ENCODE results near the gene UNC5C. TPM values are rescaled to one million over a fixed set of nuclear protein-coding genes. Genes with fewer than 3 reads are reported as not detected.
A peak's percentile ranks its signal among the peaks of the same experiment; 100 is the strongest.
"Not testable (repeated sequence)": the region's sequence is repeated elsewhere in the genome, so short reads cannot be mapped to it uniquely, and the experiment has no call there.

UNC5C gene
- total RNA-seq, 1 experiment from 2014 or later, result 0.50 TPM

- no peak for DNase-seq (ENCODE audit: low read depth, low spot score)
- in situ Hi-C loops (cut with HindIII; ENCODE audit: low pct_unique_long_range_greater_than_20kb, low sequenced_read_pairs), result no loop called here
Observed at GRCh38 chr4:95204267-95204844, 344.4 kb downstream of the UNC5C start.

GRCh38 chr4:95198961-95199360 lies 349.8 kb downstream of the UNC5C start:
- in situ Hi-C loops (cut with HindIII; ENCODE audit: low pct_unique_long_range_greater_than_20kb, low sequenced_read_pairs), result no loop called here
- no peak for DNase-seq (ENCODE audit: low read depth, low spot score)

DNA sequence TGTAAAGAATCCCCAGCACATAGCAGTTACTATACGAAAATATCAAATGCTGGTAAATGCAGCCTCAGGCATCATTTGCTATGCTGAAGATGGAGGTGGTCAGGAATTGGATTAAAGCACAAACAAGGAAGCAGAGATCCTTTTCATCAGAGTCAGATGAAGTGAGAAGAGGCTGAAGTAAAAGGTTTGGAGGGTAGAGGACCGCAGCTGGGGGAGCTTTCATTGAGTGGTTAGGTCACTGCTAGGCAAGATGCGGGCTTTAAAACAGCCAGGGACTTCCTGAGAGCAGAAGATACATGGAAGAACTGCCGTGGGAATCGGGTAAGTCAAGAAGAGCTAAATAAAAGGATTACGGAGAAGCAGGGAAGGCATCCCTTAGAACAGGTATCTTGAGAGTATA lies 351.4 kb downstream of the UNC5C start:
- in situ Hi-C loops (cut with HindIII; ENCODE audit: low pct_unique_long_range_greater_than_20kb, low sequenced_read_pairs), result no loop called here
- DNase-seq (ENCODE audit: low read depth, low spot score), result no peak

- in situ Hi-C loops (cut with HindIII; ENCODE audit: low pct_unique_long_range_greater_than_20kb, low sequenced_read_pairs), result no loop called here
- DNase-seq (ENCODE audit: low read depth, low spot score), result no peak
Observed at GRCh38 chr4:95193391-95194224, 355.2 kb downstream of the UNC5C start.

DNA sequence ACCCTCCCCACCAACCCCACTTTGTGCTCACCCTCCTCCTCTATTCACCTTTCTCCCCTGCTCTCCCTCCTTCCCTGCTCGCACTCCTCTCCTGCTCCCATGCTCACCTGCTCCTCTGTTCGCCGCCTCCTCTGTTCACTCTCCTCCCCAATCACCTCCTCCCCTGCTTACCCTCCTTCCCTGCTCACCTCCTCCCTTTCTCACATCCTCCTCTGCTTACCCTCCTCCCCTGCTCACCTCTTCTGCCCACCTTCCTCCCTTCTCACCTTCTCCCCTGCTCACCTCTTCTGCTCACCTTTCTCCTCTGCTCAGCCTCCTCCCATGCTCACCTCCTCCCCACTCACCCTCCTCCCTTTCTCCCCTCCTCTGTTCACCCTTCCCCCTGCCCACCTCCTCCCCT lies 357.2 kb downstream of the UNC5C start:
- DNase-seq (ENCODE audit: low read depth, low spot score), result no peak
- in situ Hi-C loops (cut with HindIII; ENCODE audit: low pct_unique_long_range_greater_than_20kb, low sequenced_read_pairs), result no loop called here

- in situ Hi-C loops (cut with HindIII; ENCODE audit: low pct_unique_long_range_greater_than_20kb, low sequenced_read_pairs), result no loop called here
Observed at GRCh38 chr4:95190751-95191436, 357.9 kb downstream of the UNC5C start.

DNA sequence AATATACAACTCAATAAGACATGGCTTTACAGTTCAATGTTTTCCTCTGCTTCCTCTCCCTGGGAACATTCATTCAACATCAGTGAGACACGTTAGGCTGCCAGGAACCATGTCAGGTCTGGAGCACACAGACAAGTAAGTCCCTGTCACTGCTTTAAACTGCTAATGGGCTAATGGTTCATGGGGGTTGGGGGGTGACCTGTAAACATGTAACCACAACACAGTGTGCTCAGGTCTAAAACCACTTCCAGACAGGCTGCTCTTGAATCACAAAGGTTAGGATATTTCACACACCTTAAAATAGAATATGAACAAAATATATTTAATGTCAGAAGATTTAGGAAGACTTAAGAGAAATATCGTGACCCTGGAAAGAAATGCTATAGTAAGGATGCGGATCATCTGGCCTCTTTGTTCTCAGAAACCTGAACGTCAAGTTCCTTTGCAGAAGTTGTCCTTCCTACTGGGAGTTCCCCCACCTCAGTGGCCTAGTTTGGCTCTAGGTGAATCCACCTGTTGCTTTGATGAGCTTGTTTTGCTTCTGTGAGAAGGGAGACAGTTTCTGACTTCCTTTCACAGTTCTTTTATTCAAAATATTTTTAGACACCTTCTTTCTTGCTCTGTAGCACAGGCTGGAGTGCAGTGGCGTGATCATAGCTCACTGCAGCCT lies 359.9 kb downstream of the UNC5C start:
- in situ Hi-C loops (cut with HindIII; ENCODE audit: low pct_unique_long_range_greater_than_20kb, low sequenced_read_pairs), result no loop called here

More at GRCh38 chr4:95190751-95191436, 357.9 kb downstream of the UNC5C start:
- DNase-seq (ENCODE audit: low read depth, low spot score), result peak; percentile 5

GRCh38 chr4:95186666-95187065 lies 362.1 kb downstream of the UNC5C start:
- in situ Hi-C loops (cut with HindIII; ENCODE audit: low pct_unique_long_range_greater_than_20kb, low sequenced_read_pairs), result no loop called here
- no peak for DNase-seq (ENCODE audit: low read depth, low spot score)

More for the DNA sequence above, 359.9 kb downstream of the UNC5C start:
- no peak for DNase-seq (ENCODE audit: low read depth, low spot score)

- peak; percentile 61 for DNase-seq (ENCODE audit: low read depth, low spot score)
- in situ Hi-C loops (cut with HindIII; ENCODE audit: low pct_unique_long_range_greater_than_20kb, low sequenced_read_pairs), result no loop called here
Observed at GRCh38 chr4:95183656-95184408, 364.9 kb downstream of the UNC5C start.

DNA sequence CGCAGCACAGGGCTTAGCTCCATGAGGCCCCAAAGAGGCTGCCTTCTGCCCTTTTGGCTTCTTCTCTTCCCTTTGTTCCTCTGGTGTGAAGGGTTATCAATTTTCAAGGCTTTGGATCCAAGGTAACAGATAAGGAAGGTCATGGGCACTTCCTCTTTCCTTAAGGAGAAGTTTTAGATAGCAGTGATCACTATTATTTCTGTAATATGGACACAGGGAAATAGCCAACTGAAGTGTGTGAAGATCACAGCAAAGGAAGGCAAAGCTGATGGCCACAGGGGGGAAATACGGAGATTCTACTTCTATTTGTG lies 366.8 kb downstream of the UNC5C start:
- DNase-seq (ENCODE audit: low read depth, low spot score), result no peak
- in situ Hi-C loops (cut with HindIII; ENCODE audit: low pct_unique_long_range_greater_than_20kb, low sequenced_read_pairs), result no loop called here

GRCh38 chr4:95181243-95181995 lies 367.4 kb downstream of the UNC5C start:
- DNase-seq (ENCODE audit: low read depth, low spot score), result no peak
- in situ Hi-C loops (cut with HindIII; ENCODE audit: low pct_unique_long_range_greater_than_20kb, low sequenced_read_pairs), result no loop called here

DNA sequence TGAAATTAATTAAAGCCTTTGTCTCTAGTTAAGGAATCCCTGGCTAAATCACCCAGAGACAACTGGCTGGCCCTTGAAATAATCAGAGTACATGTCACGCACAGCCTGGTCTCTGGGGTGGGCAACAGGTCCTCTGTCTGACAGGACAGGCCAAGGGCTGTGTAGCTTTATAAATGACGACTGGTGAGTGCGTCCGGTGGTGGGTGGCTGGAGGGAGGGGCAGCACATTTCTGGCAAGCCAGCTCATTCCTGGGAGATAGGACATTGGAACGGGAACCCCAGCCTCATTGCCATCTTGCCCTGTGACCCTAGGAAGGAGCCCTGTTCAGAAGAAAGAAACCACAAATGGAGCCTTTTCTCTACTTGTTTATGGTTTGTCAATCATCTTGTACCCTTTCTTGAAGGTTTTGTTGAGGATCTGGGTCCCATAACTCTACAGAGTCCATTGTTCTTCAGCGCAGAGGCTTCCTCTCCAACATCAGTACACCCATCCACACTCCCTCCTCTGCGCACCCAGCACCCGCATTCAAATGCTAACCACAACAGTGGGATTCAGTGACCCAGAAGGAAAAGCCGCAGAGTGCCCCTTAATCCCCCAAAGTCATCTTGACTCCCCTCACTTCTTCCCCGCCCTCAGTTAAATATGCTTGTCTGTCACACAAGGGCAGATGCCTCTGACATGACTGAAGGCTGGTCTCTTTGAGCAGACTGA lies 368.1 kb downstream of the UNC5C start:
- in situ Hi-C loops (cut with HindIII; ENCODE audit: low pct_unique_long_range_greater_than_20kb, low sequenced_read_pairs), result no loop called here
- no peak for DNase-seq (ENCODE audit: low read depth, low spot score)

DNA sequence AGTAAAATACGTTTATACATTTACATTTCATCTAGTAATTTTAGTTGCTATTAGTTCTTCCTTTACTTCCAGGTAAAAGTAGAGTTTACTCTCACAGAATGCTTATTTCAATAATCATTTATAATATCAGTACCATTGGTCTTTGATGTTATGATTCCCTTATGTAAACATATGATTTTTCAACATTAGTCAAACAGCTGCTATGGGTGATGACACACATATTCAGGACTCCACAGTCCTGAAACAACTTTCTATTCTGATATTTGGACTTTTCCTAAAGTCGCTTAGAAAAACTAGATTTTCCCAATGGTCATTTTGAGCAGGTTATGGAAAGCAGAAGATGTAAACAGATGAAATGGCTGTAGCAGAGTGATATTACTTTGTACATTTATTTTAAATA lies 369.8 kb downstream of the UNC5C start:
- in situ Hi-C loops (cut with HindIII; ENCODE audit: low pct_unique_long_range_greater_than_20kb, low sequenced_read_pairs), result no loop called here
- DNase-seq (ENCODE audit: low read depth, low spot score), result no peak

DNA sequence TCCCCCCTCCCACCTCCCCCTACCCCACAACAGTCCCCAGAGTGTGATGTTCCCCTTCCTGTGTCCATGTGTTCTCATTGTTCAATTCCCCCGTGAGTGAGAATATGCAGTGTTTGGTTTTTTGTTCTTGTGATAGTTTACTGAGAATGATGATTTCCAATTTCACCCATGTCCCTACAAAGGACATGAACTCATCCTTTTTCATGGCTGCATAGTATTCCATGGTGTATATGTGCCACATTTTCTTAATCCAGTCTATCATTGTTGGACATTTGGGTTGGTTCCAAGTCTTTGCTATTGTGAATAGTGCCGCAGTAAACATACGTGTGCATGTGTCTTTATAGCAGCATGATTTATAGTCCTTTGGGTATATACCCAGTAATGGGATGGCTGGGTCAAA lies 377.4 kb downstream of the UNC5C start:
- DNase-seq (ENCODE audit: low read depth, low spot score); in situ Hi-C loops (cut with HindIII; ENCODE audit: low pct_unique_long_range_greater_than_20kb, low sequenced_read_pairs): not testable (repeated sequence)

DNA sequence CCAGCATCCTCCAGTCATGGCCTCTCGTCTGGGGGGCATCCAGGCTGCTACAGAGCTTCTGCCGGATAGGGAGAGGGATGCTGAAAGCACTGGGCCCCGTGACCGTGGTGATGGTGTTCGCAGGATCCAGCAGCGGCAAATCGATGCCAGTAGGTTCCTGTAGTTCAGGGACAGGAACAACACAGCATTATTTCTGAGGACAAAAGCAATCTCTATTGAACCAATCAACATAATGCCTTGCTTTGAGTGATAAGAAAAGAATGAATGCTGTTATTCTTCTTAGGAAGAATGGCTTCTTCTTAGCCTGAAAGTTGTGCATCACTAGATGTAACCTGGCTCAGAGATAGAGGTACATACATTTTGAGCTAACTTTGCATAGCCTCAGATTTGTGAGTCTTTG lies 378.6 kb downstream of the UNC5C start:
- DNase-seq (ENCODE audit: low read depth, low spot score), result peak; percentile 77
- in situ Hi-C loops (cut with HindIII; ENCODE audit: low pct_unique_long_range_greater_than_20kb, low sequenced_read_pairs), result no loop called here

DNA sequence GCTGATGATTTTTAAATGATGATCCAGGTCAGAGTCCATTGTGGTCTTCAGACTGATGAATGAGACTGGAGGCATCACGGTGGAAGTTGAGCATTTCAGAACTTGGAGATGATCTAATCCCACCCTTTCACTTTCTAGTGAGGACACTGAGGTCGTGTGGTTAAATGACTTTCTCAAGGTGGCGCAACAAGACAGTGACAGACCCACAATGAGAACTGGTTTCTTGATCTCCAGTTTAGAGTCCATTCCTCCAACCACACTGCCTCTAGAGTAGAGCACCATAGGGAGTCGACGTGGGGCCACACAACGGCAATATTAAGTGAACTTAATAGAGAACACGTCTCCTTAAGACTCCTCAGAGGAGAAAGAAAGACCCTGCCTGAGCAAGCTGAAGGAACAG lies 381.0 kb downstream of the UNC5C start:
- in situ Hi-C loops (cut with HindIII; ENCODE audit: low pct_unique_long_range_greater_than_20kb, low sequenced_read_pairs), result no loop called here

More for the DNA sequence above, 381.0 kb downstream of the UNC5C start:
- DNase-seq (ENCODE audit: low read depth, low spot score), result peak; percentile 18

Measured in SK-MEL-5 (cell line).